ENCODE data around the gene GOLT1A. TPM values are rescaled to one million over a fixed set of nuclear protein-coding genes. Genes with fewer than 3 reads are reported as not detected.

The GOLT1A gene
- total RNA-seq, 1 donor = not detected

DNA sequence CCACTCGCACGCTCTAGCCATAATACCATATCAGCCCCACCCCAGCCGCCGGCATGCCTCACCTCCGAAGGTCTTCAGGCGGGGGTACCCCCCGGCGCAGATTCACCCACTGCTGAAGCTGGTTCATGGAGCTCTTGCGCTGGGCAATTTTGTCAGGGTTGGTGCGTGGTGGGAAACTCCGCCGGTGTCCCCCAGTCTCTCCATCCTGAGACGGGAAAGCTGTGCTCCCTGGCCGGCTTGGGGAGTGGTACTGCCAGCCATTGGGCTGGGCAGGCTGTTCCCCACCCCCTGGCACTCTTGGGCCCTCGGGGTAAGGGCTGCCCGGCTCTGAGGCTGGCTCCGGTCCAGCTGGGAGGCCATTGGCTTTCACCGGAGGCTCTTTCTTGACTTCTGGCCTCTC lies 45.4 kb upstream of the GOLT1A start:
- Histone ChIP-seq H3K27me3 (ENCODE audit: insufficient read depth, low read length) (peaks cover 20% of the 10 kb centered on the region), H3K4me3 (ENCODE audit: insufficient read depth, low read length) (no peak overlapping the region), H3K4me2 (ENCODE audit: insufficient read depth, low read length) (no peak overlapping the region), H2AFZ (ENCODE audit: low read length) (no peak overlapping the region), H3K4me1 (ENCODE audit: insufficient read depth, low read length) (peaks cover 19% of the 10 kb centered on the region), H3K36me3 (ENCODE audit: insufficient read depth, low read length) (no peaks in the 10 kb centered on the region), H4K20me1 (ENCODE audit: insufficient read depth, low read length) (no peaks in the 10 kb centered on the region), H3K27ac (ENCODE audit: low read depth, low read length) (no peak overlapping the region), H3K79me2 (ENCODE audit: insufficient read depth, low read length) (no peaks in the 10 kb centered on the region), H3K9me3 (ENCODE audit: low read depth, low read length) (no peaks in the 10 kb centered on the region)
- TF ChIP-seq, protein P1, sequence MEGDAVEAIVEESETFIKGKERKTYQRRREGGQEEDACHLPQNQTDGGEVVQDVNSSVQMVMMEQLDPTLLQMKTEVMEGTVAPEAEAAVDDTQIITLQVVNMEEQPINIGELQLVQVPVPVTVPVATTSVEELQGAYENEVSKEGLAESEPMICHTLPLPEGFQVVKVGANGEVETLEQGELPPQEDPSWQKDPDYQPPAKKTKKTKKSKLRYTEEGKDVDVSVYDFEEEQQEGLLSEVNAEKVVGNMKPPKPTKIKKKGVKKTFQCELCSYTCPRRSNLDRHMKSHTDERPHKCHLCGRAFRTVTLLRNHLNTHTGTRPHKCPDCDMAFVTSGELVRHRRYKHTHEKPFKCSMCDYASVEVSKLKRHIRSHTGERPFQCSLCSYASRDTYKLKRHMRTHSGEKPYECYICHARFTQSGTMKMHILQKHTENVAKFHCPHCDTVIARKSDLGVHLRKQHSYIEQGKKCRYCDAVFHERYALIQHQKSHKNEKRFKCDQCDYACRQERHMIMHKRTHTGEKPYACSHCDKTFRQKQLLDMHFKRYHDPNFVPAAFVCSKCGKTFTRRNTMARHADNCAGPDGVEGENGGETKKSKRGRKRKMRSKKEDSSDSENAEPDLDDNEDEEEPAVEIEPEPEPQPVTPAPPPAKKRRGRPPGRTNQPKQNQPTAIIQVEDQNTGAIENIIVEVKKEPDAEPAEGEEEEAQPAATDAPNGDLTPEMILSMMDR (IDR thresholded peaks at IDR 0.05; ENCODE audit: extremely low read depth, low read depth, low read length) = no peak
- peak; percentile 56 for DNase-seq (ENCODE audit: insufficient read length, low spot score, missing footprints)

DNA sequence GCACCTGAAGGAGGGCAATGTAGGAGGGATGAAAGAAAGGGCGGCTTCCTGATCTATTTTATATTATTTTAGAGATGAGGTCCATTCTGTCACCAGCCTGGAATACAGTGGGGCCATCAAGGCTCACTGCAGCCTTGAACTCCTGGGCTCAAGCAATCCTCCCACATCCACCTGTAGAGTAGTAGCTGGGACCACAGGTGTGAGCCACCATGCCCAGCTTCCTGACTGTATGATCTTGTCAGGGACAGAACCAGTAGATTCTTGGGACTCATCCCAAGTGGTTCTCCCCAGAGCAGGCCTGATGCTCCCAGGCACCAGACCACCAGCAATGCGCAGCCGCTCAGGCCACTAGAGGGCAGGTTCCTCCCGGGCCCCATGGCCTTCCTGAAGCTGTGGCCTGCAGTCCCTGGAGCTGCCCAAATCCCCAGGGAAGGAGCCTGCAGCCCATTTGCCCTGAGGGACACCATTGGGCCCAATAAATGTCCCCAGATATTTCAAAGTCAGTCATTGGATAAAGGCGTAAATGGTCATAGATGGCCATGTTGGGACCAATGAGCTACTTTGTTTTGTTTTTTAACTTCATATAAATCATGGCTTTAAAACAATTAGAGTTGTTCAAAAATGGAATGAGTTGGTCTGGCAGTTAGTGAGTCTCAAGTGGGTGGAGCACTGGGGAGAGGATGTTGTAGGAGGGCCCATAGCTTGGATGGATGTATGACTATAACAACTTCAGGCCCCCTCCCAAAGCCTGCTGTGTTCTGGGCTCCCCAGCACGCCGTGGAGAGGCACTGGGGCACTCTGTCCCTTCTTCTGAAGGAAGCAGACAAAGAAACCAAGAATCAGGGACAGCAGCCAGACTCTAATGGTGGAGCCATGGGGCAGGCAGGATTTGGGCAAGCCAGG lies 44.7 kb upstream of the GOLT1A start:
- Histone ChIP-seq H2AFZ (ENCODE audit: low read length) (no peak overlapping the region), H3K4me1 (ENCODE audit: insufficient read depth, low read length) (peaks cover 19% of the 10 kb centered on the region), H3K4me3 (ENCODE audit: insufficient read depth, low read length) (no peak overlapping the region), H3K27ac (ENCODE audit: low read depth, low read length) (no peak overlapping the region), H4K20me1 (ENCODE audit: insufficient read depth, low read length) (no peaks in the 10 kb centered on the region), H3K9me3 (ENCODE audit: low read depth, low read length) (no peaks in the 10 kb centered on the region), H3K79me2 (ENCODE audit: insufficient read depth, low read length) (no peaks in the 10 kb centered on the region), H3K4me2 (ENCODE audit: insufficient read depth, low read length) (no peak overlapping the region), H3K36me3 (ENCODE audit: insufficient read depth, low read length) (no peaks in the 10 kb centered on the region), H3K27me3 (ENCODE audit: insufficient read depth, low read length) (peaks cover 12% of the 10 kb centered on the region)
- peak; percentile 93 for DNase-seq (ENCODE audit: insufficient read length, low spot score, missing footprints)
- TF ChIP-seq, protein P1 (IDR thresholded peaks at IDR 0.05; ENCODE audit: extremely low read depth, low read depth, low read length) = peak; percentile 74

DNA sequence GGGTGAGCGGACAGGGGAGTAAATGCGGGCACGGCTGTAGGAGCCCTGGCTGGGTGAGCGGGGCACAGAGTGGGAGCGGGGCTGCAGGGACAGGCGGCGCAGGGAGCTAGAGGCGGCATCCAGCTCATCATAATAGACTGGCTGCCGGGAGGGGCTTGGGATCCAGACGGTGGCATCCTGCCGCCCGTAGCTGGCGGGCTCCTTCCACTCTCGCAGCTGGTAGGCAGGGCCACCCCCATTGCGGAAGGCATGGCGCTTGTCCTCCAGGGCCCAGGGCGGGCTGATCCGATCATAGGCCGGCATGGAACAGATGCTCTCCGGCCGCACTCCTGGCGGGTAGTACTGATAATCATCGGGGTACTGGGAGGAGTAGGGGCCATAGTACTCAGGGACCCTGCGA lies 43.7 kb upstream of the GOLT1A start:
- DNase-seq (ENCODE audit: insufficient read length, low spot score, missing footprints) = peak; percentile 38

DNA sequence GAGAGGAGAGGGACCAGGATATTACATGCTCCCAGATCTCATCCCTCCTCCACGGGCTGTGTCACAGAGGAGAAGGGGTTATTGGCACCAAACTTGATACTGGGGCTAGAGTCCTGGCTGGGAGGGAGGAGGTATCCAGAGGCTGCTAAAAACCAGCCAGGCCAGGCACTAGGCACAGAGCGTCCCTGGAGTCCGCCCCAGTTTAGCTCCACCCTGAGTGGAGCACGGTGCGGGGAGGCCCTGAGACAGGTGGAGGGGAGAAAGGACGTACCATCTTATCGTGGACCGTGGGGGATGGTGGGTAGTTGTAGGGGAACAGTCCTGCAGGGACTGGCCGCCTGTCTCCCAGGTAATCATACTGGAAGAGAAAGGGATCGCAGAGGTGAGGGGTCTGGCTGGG lies 42.7 kb upstream of the GOLT1A start:
- no peak overlapping the region for H3K4me2 ChIP-seq (ENCODE audit: insufficient read depth, low read length)
- peaks cover 10% of the 10 kb centered on the region for H3K4me1 ChIP-seq (ENCODE audit: insufficient read depth, low read length)
- no peaks in the 10 kb centered on the region for H3K79me2 ChIP-seq (ENCODE audit: insufficient read depth, low read length)
- no peaks in the 10 kb centered on the region for H3K36me3 ChIP-seq (ENCODE audit: insufficient read depth, low read length)
- no peaks in the 10 kb centered on the region for H4K20me1 ChIP-seq (ENCODE audit: insufficient read depth, low read length)
- H3K4me3 ChIP-seq (ENCODE audit: insufficient read depth, low read length) = no peak overlapping the region
- no peaks in the 10 kb centered on the region for H3K9me3 ChIP-seq (ENCODE audit: low read depth, low read length)
- TF ChIP-seq, protein P1 (IDR thresholded peaks at IDR 0.05; ENCODE audit: extremely low read depth, low read depth, low read length) = no peak
- no peak overlapping the region for H2AFZ ChIP-seq (ENCODE audit: low read length)
- peak; percentile 71 for DNase-seq (ENCODE audit: insufficient read length, low spot score, missing footprints)
- H3K27ac ChIP-seq (ENCODE audit: low read depth, low read length) = no peak overlapping the region
- H3K27me3 ChIP-seq (ENCODE audit: insufficient read depth, low read length) = peaks cover 9% of the 10 kb centered on the region

More for the DNA sequence above, 43.7 kb upstream of the GOLT1A start:
- Histone ChIP-seq H3K79me2 (ENCODE audit: insufficient read depth, low read length) (no peaks in the 10 kb centered on the region), H3K9me3 (ENCODE audit: low read depth, low read length) (no peaks in the 10 kb centered on the region), H2AFZ (ENCODE audit: low read length) (no peak overlapping the region), H3K4me2 (ENCODE audit: insufficient read depth, low read length) (no peak overlapping the region), H3K36me3 (ENCODE audit: insufficient read depth, low read length) (no peaks in the 10 kb centered on the region), H3K4me1 (ENCODE audit: insufficient read depth, low read length) (peaks cover 17% of the 10 kb centered on the region), H3K27me3 (ENCODE audit: insufficient read depth, low read length) (peaks cover 11% of the 10 kb centered on the region), H4K20me1 (ENCODE audit: insufficient read depth, low read length) (no peaks in the 10 kb centered on the region), H3K4me3 (ENCODE audit: insufficient read depth, low read length) (no peak overlapping the region), H3K27ac (ENCODE audit: low read depth, low read length) (no peak overlapping the region)
- TF ChIP-seq, protein P1 (IDR thresholded peaks at IDR 0.05; ENCODE audit: extremely low read depth, low read depth, low read length) = no peak

Data from osteoblast (primary cell).